Keratinocyte (primary cell): ENCODE results near the gene CHD9. TPM values are rescaled to one million over a fixed set of nuclear protein-coding genes. Genes with fewer than 3 reads are reported as not detected.

Experiments used
- DNase-seq: peaks from one replicate; pipeline ENCODE4 v3.0.0-alpha.2; 2011; ENCODE audit warnings: low read depth, missing footprints, low spot score
- FAIRE-seq: peaks from 2 replicates; lab custom pipeline; 2011; peaks lifted over from hg19 to GRCh38; lab: Jason Lieb, UNC
- H2AFZ ChIP-seq: 2 replicates; pipeline ENCODE4 v1.6.0; 2012; ENCODE audit warnings: low read length, control low read depth, inconsistent platforms; ENCODE audit not compliant: control insufficient read depth
- H3K27ac ChIP-seq: 2 replicates; pipeline ENCODE4 v1.5.1; 2011; ENCODE audit warnings: low read length; ENCODE audit not compliant: control insufficient read depth, insufficient read depth
- H3K27me3 ChIP-seq: 3 replicates; pipeline ENCODE4 v1.6.0; 2011; ENCODE audit warnings: low read length; ENCODE audit not compliant: control insufficient read depth, insufficient read depth; ENCODE audit errors: extremely low read depth
- H3K36me3 ChIP-seq, 2 experiments: 2 replicates in 1 of 2; 3 replicates in 1 of 2; pipeline ENCODE4 v1.5.1; 2011; ENCODE audit warnings: low read length in 2 of 2, mild to moderate bottlenecking in 1 of 2; ENCODE audit not compliant: control insufficient read depth in 2 of 2, insufficient read depth in 2 of 2; ENCODE audit errors: extremely low read depth in 1 of 2
- H3K4me1 ChIP-seq: 3 replicates; pipeline ENCODE4 v1.5.1; 2011; ENCODE audit warnings: low read length; ENCODE audit not compliant: control insufficient read depth, insufficient read depth; ENCODE audit errors: extremely low read depth
- H3K4me2 ChIP-seq: 3 replicates; pipeline ENCODE4 v1.6.0; 2011; ENCODE audit warnings: low read depth, low read length; ENCODE audit not compliant: control insufficient read depth, insufficient read depth; ENCODE audit errors: extremely low read depth
- H3K4me3 ChIP-seq, 3 experiments: fragments of 200-600 bp in 1 of 3; sonication (generic) in 1 of 3; 2 replicates in 2 of 3; 3 replicates in 1 of 3; pipeline ENCODE4 v1.5.1; 2011 to 2016; ENCODE audit warnings: low read length in 3 of 3, mild to moderate bottlenecking in 3 of 3, control low read depth in 2 of 3, inconsistent platforms in 1 of 3, low read depth in 1 of 3, mixed read lengths in 1 of 3, mixed run types in 1 of 3, moderate library complexity in 1 of 3; ENCODE audit not compliant: control insufficient read depth in 2 of 3, insufficient read depth in 2 of 3; ENCODE audit errors: extremely low read depth in 1 of 3
- H3K79me2 ChIP-seq: 2 replicates; pipeline ENCODE4 v1.6.0; 2012; ENCODE audit warnings: low read length; ENCODE audit not compliant: control insufficient read depth, insufficient read depth
- H3K9ac ChIP-seq: 3 replicates; pipeline ENCODE4 v1.6.0; 2011; ENCODE audit warnings: low read length; ENCODE audit not compliant: control insufficient read depth, insufficient read depth; ENCODE audit errors: extremely low read depth
- H3K9me1 ChIP-seq: 3 replicates; pipeline ENCODE4 v1.6.0; 2011; ENCODE audit warnings: low read length; ENCODE audit not compliant: control insufficient read depth, insufficient read depth; ENCODE audit errors: extremely low read depth
- H3K9me3 ChIP-seq: 2 replicates; pipeline ENCODE4 v1.5.1; 2012; ENCODE audit warnings: low read depth, low read length; ENCODE audit not compliant: control insufficient read depth
- H4K20me1 ChIP-seq: 3 replicates; pipeline ENCODE4 v1.6.0; 2011; ENCODE audit warnings: low read length; ENCODE audit not compliant: control insufficient read depth, insufficient read depth; ENCODE audit errors: extremely low read depth
- CTCF ChIP-seq, 3 experiments: IDR thresholded peaks in 1 of 3; conservative IDR thresholded peaks in 1 of 3; optimal IDR thresholded peaks in 1 of 3; 2 replicates in 2 of 3; 3 replicates in 1 of 3; pipeline versions ENCODE3 to v1.5.1; 2011; ENCODE audit warnings: low read length in 3 of 3, mild to moderate bottlenecking in 3 of 3, moderate library complexity in 2 of 3, control low read depth in 1 of 3, inconsistent platforms in 1 of 3; ENCODE audit not compliant: insufficient read depth in 2 of 3; ENCODE audit errors: extremely low read depth in 1 of 3
- EZH2 ChIP-seq: IDR thresholded peaks from one replicate; pipeline ENCODE4 v1.6.1; 2012; ENCODE audit warnings: inconsistent platforms, mild to moderate bottlenecking, low read length, moderate library complexity
- dilution Hi-C: fragments of 300-500 bp; cut with MboI; formaldehyde crosslinking; loops from one replicate; pipeline ENCODE4 v1.7.0; 2020; ENCODE audit warnings: low sequenced_read_pairs; ENCODE audit not compliant: extremely low pct_ligation_motif_present
- polyA plus RNA-seq, 5 experiments: library from polyadenylated mRNA; depleted of rRNA in 3 of 5; stranded (reverse) in 3 of 5; stranded (forward) in 1 of 5; unstranded in 1 of 5; fragments of >200 nt; gene quantifications; 1 replicate in 1 of 5; 2 replicates in 3 of 5; 3 replicates in 1 of 5; pipeline versions ENCODE4 v1.2.1 to v1.2.3, GENCODE V29; 2011 to 2012; ENCODE audit warnings: missing spikeins in 2 of 5, low read depth in 1 of 5, low replicate concordance in 1 of 5

Gene CHD9
- polyA plus RNA-seq, 1 donor (not counting 4 experiments of a cell fraction or from before 2014, with no cell fraction given), result 32.8 TPM

- dilution Hi-C loops, result no loop called here
- Histone ChIP-seq H3K36me3 (peaks cover 0 to 2% of the 10 kb centered on the region in 2 experiments), H3K27me3 (no peaks in the 10 kb centered on the region), H3K9me3 (no peaks in the 10 kb centered on the region), H3K9ac (no peak overlapping the region), H3K9me1 (no peaks in the 10 kb centered on the region), H3K4me1 (peaks cover 16% of the 10 kb centered on the region), H2AFZ (no peak overlapping the region), H3K4me2 (no peak overlapping the region), H3K79me2 (peaks cover 48% of the 10 kb centered on the region), H4K20me1 (no peaks in the 10 kb centered on the region), H3K27ac (no peak overlapping the region), H3K4me3 (no peak overlapping the region)
- TF ChIP-seq CTCF (optimal IDR thresholded peaks at IDR 0.05 in 1 of 3, IDR thresholded peaks at IDR 0.05 in 1 of 3, conservative IDR thresholded peaks at IDR 0.05 in 1 of 3; ENCODE audit: extremely low read depth in 1 of 3, insufficient read depth in 2 of 3, low read length in 3 of 3) (peak in 2 of 3 experiments; percentile 20 to 30), EZH2 (no peak)
- FAIRE-seq (no peak), DNase-seq (no peak)
Measured at GRCh38 chr16:53220585-53220984, 165.8 kb downstream of the CHD9 start.

GRCh38 chr16:53224951-53225533 lies 170.3 kb downstream of the CHD9 start:
- Histone ChIP-seq H3K4me1 (peaks cover under 1% of the 10 kb centered on the region), H3K79me2 (peaks cover 22% of the 10 kb centered on the region), H3K27ac (no peak overlapping the region), H3K9me3 (no peaks in the 10 kb centered on the region), H3K4me2 (no peak overlapping the region), H4K20me1 (no peaks in the 10 kb centered on the region), H3K36me3 (peaks cover 3 to 9% of the 10 kb centered on the region in 2 experiments), H3K27me3 (no peaks in the 10 kb centered on the region), H2AFZ (no peak overlapping the region), H3K9ac (no peak overlapping the region), H3K4me3 (no peak overlapping the region), H3K9me1 (no peaks in the 10 kb centered on the region)
- FAIRE-seq (no peak), DNase-seq (no peak)
- dilution Hi-C loops, result no loop called here
- TF ChIP-seq EZH2, result no peak
- TF ChIP-seq CTCF (optimal IDR thresholded peaks at IDR 0.05 in 1 of 3, IDR thresholded peaks at IDR 0.05 in 1 of 3, conservative IDR thresholded peaks at IDR 0.05 in 1 of 3; ENCODE audit: extremely low read depth in 1 of 3, insufficient read depth in 2 of 3, low read length in 3 of 3), result no peak
